ENCODE measurements around the gene AMPD1.

Gene AMPD1

DNA sequence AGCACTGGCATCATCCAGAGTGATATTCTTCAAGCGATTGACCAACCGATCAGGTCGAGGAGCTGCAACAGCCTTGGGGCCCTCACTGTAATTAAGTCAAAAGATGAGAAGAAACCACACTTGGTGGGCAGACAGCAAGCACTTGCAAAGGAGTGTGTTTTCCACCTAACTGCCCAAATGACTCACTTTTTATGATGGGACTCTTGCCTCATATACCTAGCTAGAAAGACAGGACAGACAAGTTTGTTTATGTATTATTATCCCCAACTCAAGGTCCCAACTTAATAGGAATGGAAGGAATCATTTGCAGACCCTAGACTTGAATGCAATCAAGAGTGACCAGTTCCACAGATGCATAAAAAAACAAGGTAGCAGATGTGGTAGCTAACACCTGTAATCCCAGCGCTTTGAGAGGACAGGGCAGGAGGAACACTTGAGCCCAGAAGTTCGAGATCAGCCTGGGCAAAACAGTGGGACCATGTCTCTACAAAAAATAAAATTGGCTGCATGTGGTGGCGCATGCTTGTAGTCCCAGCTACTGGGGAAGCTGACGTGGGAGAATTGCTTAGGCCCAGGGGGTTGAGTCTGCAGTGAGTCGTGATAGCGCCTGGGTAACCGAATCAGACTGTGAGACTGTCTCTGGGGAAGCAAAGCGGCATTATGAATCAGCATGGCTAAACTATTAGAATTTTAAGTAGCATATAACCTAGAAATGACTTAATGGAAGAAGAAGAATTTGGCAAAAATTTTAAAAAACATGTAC is 23.5 kb upstream of the AMPD1 start:
- Histone ChIP-seq H3K18ac (ENCODE audit: low read depth in 1 of 2, low read length in 2 of 2) (no peak overlapping the region), H4K91ac (ENCODE audit: low read length) (no peak overlapping the region), H3K14ac (ENCODE audit: low read length in 2 of 2) (no peak overlapping the region), H3K4me1 (ENCODE audit: control insufficient read depth, insufficient read depth, low read depth, low read length) (peaks cover 7% of the 10 kb centered on the region), H3K9me3 (ENCODE audit: control insufficient read depth, low read length) (no peaks in the 10 kb centered on the region), H3K4ac (ENCODE audit: low read depth in 1 of 2, low read length in 2 of 2) (no peak overlapping the region), H4K8ac (ENCODE audit: low read length) (no peak overlapping the region), H3K79me1 (replicated peaks; ENCODE audit: low read length, poor library complexity, severe bottlenecking) (peaks cover 9% of the 10 kb centered on the region), H2BK12ac (ENCODE audit: low read length in 2 of 2) (no peak overlapping the region), H2BK5ac (ENCODE audit: low read depth, low read length, poor library complexity, severe bottlenecking) (no peak overlapping the region), H2BK15ac (ENCODE audit: low read depth, poor library complexity, severe bottlenecking) (no peak overlapping the region), H2BK120ac (ENCODE audit: low read depth, low read length) (no peak overlapping the region), H3K4me3 (ENCODE audit: insufficient read depth in 1 of 2, low read depth in 1 of 2, low read length in 2 of 2) (no peak overlapping the region), H3K27me3 (ENCODE audit: control insufficient read depth in 1 of 2, insufficient read depth in 1 of 2, low read length in 2 of 2) (no peaks in the 10 kb centered on the region), H3K27ac (ENCODE audit: low read length, poor library complexity, severe bottlenecking) (peak overlapping the region; percentile 33), H3K36me3 (ENCODE audit: control insufficient read depth in 1 of 2, insufficient read depth in 2 of 2, low read depth in 1 of 2, low read length in 2 of 2) (peaks cover 20 to 75% of the 10 kb centered on the region in 2 experiments), H3K23ac (ENCODE audit: low read length in 2 of 2) (no peak overlapping the region), H3K4me2 (ENCODE audit: low read length, poor library complexity, severe bottlenecking) (no peak overlapping the region), H3K9ac (ENCODE audit: low read length) (peak overlapping the region; percentile 12), H2AFZ (ENCODE audit: low read depth, low read length) (no peak overlapping the region), H2AK5ac (ENCODE audit: low read length, severe bottlenecking) (no peak overlapping the region)
- peak; percentile 30 for DNase-seq
- 91% methylated on average over 10 of the region's 11 CpGs for WGBS

DNA sequence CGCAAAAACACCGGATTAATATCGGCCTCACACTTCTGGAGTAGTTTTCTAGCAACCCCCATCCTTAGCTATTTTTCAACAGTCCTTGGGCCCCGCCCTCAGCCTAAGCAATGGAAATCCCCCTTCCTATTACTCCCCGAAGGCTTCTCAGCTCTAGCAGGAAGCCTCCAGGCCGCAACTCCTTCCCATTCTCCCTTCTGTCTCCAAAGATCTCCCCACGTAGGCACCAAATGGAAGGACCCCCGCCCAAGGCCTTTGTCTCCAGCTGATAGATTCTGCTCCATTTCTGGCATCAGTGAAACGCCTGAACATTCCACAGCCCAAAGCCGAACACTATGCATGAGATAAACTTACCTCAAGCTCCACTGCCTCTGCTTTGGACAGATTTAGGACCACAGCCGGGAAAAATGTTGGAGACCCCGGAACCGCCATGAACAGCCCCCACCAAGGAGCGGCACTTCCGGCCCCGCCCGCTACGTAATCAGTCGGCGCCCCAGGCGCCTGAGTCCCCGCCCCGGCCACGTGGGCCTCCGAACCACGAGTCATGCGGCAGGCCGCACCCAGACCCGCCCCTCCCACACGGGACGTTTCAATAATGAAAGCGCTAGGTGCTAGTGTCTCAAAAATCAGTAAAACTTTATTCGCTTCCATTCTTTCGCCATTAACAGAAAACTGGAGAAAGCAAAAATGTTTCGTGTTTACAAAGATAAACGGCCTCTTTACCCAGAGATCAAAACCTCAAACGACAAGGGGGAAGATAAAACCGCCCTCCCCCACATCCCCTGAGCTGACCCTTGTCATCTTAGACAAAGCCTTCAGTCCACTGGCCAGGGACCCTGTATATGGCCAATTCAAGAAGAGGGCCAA is 21.2 kb upstream of the AMPD1 start, which contains the start of gene NRAS:
NRAS (minus strand) TSS at position 468 of the 867 bp plus-strand sequence. CDS start 611 bp downstream, outside the sequence.
- Histone ChIP-seq H3K18ac (ENCODE audit: low read depth in 1 of 2, low read length in 2 of 2) (peak within 1 kb of the TSS; percentile 85 to 93), H3K27ac (ENCODE audit: low read length, poor library complexity, severe bottlenecking) (peak within 1 kb of the TSS; percentile 84), H3K4me3 (ENCODE audit: insufficient read depth in 1 of 2, low read depth in 1 of 2, low read length in 2 of 2) (peak within 1 kb of the TSS; percentile 68 to 93), H2BK12ac (ENCODE audit: low read length in 2 of 2) (no peak within 1 kb of the TSS), H3K4me1 (ENCODE audit: control insufficient read depth, insufficient read depth, low read depth, low read length) (peaks cover 7% of the 10 kb centered on the region), H4K8ac (ENCODE audit: low read length) (peak within 1 kb of the TSS; percentile 100), H2BK5ac (ENCODE audit: low read depth, low read length, poor library complexity, severe bottlenecking) (peak within 1 kb of the TSS; percentile 57), H4K91ac (ENCODE audit: low read length) (peak within 1 kb of the TSS; percentile 55), H3K23ac (ENCODE audit: low read length in 2 of 2) (no peak within 1 kb of the TSS), H3K9me3 (ENCODE audit: control insufficient read depth, low read length) (no peaks in the 10 kb centered on the region), H2AFZ (ENCODE audit: low read depth, low read length) (no peak within 1 kb of the TSS), H3K9ac (ENCODE audit: low read length) (peak within 1 kb of the TSS; percentile 99), H2AK5ac (ENCODE audit: low read length, severe bottlenecking) (peak within 1 kb of the TSS; percentile 97), H3K79me1 (replicated peaks; ENCODE audit: low read length, poor library complexity, severe bottlenecking) (peaks cover 10% of the 10 kb centered on the region), H2BK15ac (ENCODE audit: low read depth, poor library complexity, severe bottlenecking) (no peak within 1 kb of the TSS), H3K36me3 (ENCODE audit: control insufficient read depth in 1 of 2, insufficient read depth in 2 of 2, low read depth in 1 of 2, low read length in 2 of 2) (peaks cover 19 to 75% of the 10 kb centered on the region in 2 experiments), H3K4ac (ENCODE audit: low read depth in 1 of 2, low read length in 2 of 2) (peak within 1 kb of the TSS; percentile 98 to 99), H3K14ac (ENCODE audit: low read length in 2 of 2) (peak within 1 kb of the TSS in 1 of 2 experiments; percentile 19), H2BK120ac (ENCODE audit: low read depth, low read length) (peak within 1 kb of the TSS; percentile 91), H3K4me2 (ENCODE audit: low read length, poor library complexity, severe bottlenecking) (peak within 1 kb of the TSS; percentile 72), H3K27me3 (ENCODE audit: control insufficient read depth in 1 of 2, insufficient read depth in 1 of 2, low read length in 2 of 2) (no peaks in the 10 kb centered on the region)
- 1% methylated on average over 38 of the region's 38 CpGs for WGBS
- peak; percentile 95 for DNase-seq

DNA sequence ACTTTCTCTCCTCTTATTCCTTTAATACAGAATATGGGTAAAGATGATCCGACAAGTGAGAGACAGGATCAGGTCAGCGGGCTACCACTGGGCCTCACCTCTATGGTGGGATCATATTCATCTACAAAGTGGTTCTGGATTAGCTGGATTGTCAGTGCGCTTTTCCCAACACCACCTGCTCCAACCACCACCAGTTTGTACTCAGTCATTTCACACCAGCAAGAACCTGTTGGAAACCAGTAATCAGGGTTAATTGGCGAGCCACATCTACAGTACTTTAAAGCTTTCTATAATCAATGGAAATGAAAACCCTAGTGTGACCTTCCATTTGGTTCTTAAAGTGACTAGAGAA is 20.6 kb upstream of the AMPD1 start:
- WGBS: 33% methylated on average over 4 of the region's 4 CpGs
- Histone ChIP-seq H2AK5ac (ENCODE audit: low read length, severe bottlenecking) (peak overlapping the region; percentile 97), H3K4ac (ENCODE audit: low read depth in 1 of 2, low read length in 2 of 2) (peak overlapping the region in 1 of 2 experiments; percentile 98), H2AFZ (ENCODE audit: low read depth, low read length) (no peak overlapping the region), H3K9ac (ENCODE audit: low read length) (peak overlapping the region; percentile 99), H4K8ac (ENCODE audit: low read length) (peak overlapping the region; percentile 33), H3K4me3 (ENCODE audit: insufficient read depth in 1 of 2, low read depth in 1 of 2, low read length in 2 of 2) (peak overlapping the region; percentile 68 to 93), H3K4me2 (ENCODE audit: low read length, poor library complexity, severe bottlenecking) (peak overlapping the region; percentile 72), H3K27ac (ENCODE audit: low read length, poor library complexity, severe bottlenecking) (peak overlapping the region; percentile 84), H3K14ac (ENCODE audit: low read length in 2 of 2) (no peak overlapping the region), H3K27me3 (ENCODE audit: control insufficient read depth in 1 of 2, insufficient read depth in 1 of 2, low read length in 2 of 2) (no peaks in the 10 kb centered on the region), H3K4me1 (ENCODE audit: control insufficient read depth, insufficient read depth, low read depth, low read length) (peaks cover 7% of the 10 kb centered on the region), H3K36me3 (ENCODE audit: control insufficient read depth in 1 of 2, insufficient read depth in 2 of 2, low read depth in 1 of 2, low read length in 2 of 2) (peaks cover 22 to 74% of the 10 kb centered on the region in 2 experiments), H2BK5ac (ENCODE audit: low read depth, low read length, poor library complexity, severe bottlenecking) (no peak overlapping the region), H2BK15ac (ENCODE audit: low read depth, poor library complexity, severe bottlenecking) (no peak overlapping the region), H3K79me1 (replicated peaks; ENCODE audit: low read length, poor library complexity, severe bottlenecking) (peaks cover 11% of the 10 kb centered on the region), H3K23ac (ENCODE audit: low read length in 2 of 2) (no peak overlapping the region), H3K18ac (ENCODE audit: low read depth in 1 of 2, low read length in 2 of 2) (peak overlapping the region in 1 of 2 experiments; percentile 93), H2BK12ac (ENCODE audit: low read length in 2 of 2) (no peak overlapping the region), H4K91ac (ENCODE audit: low read length) (no peak overlapping the region), H2BK120ac (ENCODE audit: low read depth, low read length) (no peak overlapping the region), H3K9me3 (ENCODE audit: control insufficient read depth, low read length) (no peaks in the 10 kb centered on the region)
- no peak for DNase-seq

DNA sequence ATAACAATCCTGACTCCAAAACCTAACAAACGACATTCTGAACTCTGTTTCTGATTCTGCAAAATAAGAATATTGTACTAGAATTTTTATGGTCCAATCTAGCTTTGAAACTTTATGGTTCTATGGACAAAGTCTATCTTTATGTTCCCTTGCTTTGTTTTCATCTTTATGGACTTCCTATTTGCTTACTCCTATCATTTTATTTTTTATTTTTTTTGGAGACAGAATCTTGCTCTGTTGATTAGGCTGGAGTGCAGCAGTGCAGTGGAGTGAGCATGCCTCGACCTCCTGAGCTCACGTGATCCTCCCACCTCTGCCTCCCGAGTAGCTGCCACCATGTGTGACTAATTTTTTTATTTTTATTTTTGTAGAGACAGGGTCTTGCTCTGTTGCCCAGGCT is 17.6 kb upstream of the AMPD1 start:
- no peak for DNase-seq
- 97% methylated on average over 3 of the region's 4 CpGs for WGBS

More for the DNA sequence above, 17.6 kb upstream of the AMPD1 start:
- H3K27ac ChIP-seq (ENCODE audit: low read length, poor library complexity, severe bottlenecking): no peak overlapping the region
- H3K36me3 ChIP-seq (ENCODE audit: control insufficient read depth in 1 of 2, insufficient read depth in 2 of 2, low read depth in 1 of 2, low read length in 2 of 2): peaks cover 23 to 69% of the 10 kb centered on the region in 2 experiments
- H3K4ac ChIP-seq (ENCODE audit: low read depth in 1 of 2, low read length in 2 of 2): no peak overlapping the region
- H2BK120ac ChIP-seq (ENCODE audit: low read depth, low read length): no peak overlapping the region
- no peak overlapping the region for H3K9ac ChIP-seq (ENCODE audit: low read length)
- no peak overlapping the region for H3K4me2 ChIP-seq (ENCODE audit: low read length, poor library complexity, severe bottlenecking)
- no peak overlapping the region for H4K8ac ChIP-seq (ENCODE audit: low read length)
- H2AFZ ChIP-seq (ENCODE audit: low read depth, low read length): no peak overlapping the region
- H2AK5ac ChIP-seq (ENCODE audit: low read length, severe bottlenecking): no peak overlapping the region
- H3K23ac ChIP-seq (ENCODE audit: low read length in 2 of 2): no peak overlapping the region
- no peak overlapping the region for H4K91ac ChIP-seq (ENCODE audit: low read length)
- peaks cover 11% of the 10 kb centered on the region for H3K79me1 ChIP-seq (replicated peaks; ENCODE audit: low read length, poor library complexity, severe bottlenecking)
- peaks cover 3% of the 10 kb centered on the region for H3K4me1 ChIP-seq (ENCODE audit: control insufficient read depth, insufficient read depth, low read depth, low read length)
- no peak overlapping the region for H2BK12ac ChIP-seq (ENCODE audit: low read length in 2 of 2)
- H2BK5ac ChIP-seq (ENCODE audit: low read depth, low read length, poor library complexity, severe bottlenecking): no peak overlapping the region
- no peak overlapping the region for H2BK15ac ChIP-seq (ENCODE audit: low read depth, poor library complexity, severe bottlenecking)
- H3K14ac ChIP-seq (ENCODE audit: low read length in 2 of 2): no peak overlapping the region
- H3K9me3 ChIP-seq (ENCODE audit: control insufficient read depth, low read length): no peaks in the 10 kb centered on the region
- no peaks in the 10 kb centered on the region for H3K27me3 ChIP-seq (ENCODE audit: control insufficient read depth in 1 of 2, insufficient read depth in 1 of 2, low read length in 2 of 2)
- H3K18ac ChIP-seq (ENCODE audit: low read depth in 1 of 2, low read length in 2 of 2): no peak overlapping the region
- no peak overlapping the region for H3K4me3 ChIP-seq (ENCODE audit: insufficient read depth in 1 of 2, low read depth in 1 of 2, low read length in 2 of 2)
